NCI-H146 treated with DMSO at 0.1 percent for 48 hours (cell line): ENCODE results near the gene NEUROD2.

ENCODE experiments used
- DNase-seq: peaks from one replicate; lab custom pipeline; 2025; ENCODE audit not compliant: unreplicated experiment; lab: John Stamatoyannopoulos, UW

Gene NEUROD2

GRCh38 chr17:39581071-39581758 lies 26.5 kb downstream of the NEUROD2 start:
- DNase-seq: no peak

DNA sequence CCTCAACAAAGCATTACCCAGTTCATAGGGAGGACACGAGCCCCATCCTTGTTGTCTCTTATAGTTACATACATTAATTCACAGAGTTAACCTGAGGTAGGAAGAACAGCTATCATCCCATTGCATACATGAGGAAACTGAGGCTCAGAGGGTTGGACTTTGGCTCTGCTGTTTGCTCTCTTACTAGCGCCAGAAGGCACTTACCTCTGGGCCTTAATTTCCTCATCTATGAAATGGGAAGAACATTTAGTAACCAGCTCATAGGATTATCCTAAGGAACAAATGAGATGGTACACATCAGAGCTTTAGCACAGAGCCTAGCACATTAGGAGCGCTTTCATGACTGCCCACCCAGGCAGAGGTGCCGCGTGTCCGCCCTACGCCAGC lies 27.6 kb downstream of the NEUROD2 start:
- DNase-seq: no peak

DNA sequence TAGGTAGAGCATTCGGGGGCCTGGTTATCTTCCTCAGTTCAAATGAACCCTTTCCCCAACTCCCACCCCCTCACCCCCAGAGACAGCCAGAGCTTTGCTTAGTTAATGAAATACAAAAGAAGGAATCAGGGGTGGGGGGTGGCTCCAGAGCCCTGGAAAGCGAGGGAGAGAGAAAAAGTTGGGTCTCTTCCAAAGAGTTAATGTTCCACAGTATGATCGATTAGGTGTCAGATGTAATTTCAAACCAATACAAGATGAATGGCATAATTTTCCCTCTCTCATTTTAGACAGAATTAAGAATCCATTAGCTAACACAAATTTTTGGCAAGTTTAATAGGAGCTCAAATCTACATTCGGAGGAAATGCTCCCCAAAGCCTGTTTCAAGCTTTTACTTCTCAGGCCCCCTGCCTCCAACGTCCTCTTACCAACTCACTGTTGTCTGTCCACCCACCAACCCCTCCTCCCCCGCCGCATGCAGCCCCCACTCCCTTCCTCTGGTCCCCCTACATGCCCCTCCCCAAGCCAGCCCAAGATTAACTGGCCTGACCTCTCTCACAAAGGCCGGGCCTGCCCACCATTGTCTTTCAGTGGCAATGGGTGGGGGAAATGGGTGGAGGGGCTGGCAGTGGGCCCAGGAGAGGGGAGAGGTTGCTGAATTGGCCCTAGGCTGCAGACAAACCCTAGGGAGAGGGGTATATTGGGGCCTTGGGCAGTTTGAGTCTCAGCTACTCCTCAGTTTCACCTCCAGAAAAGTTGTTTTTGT lies 28.2 kb downstream of the NEUROD2 start:
- no peak for DNase-seq

GRCh38 chr17:39578272-39578671 lies 29.4 kb downstream of the NEUROD2 start:
- no peak for DNase-seq

DNA sequence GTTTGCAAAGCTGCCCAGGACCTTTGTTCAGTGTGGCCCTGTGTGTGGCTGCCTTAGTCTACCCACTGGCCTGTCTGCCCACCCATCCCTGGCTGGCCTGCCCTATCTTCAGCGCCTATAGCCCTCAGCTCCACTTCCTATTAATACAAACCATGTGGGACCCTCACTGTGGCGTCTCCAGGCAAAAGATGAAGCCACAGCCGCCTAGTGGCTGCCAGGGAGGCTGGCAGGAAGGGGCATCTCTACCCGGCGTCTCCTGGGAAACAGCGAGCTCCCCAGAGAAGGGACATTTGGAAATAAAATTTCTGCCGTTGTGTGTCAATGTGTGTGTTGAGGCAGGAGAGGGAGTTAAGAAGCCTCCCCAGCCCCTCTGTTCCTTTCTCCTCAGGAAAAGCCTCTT lies 31.5 kb downstream of the NEUROD2 start:
- DNase-seq: no peak

DNA sequence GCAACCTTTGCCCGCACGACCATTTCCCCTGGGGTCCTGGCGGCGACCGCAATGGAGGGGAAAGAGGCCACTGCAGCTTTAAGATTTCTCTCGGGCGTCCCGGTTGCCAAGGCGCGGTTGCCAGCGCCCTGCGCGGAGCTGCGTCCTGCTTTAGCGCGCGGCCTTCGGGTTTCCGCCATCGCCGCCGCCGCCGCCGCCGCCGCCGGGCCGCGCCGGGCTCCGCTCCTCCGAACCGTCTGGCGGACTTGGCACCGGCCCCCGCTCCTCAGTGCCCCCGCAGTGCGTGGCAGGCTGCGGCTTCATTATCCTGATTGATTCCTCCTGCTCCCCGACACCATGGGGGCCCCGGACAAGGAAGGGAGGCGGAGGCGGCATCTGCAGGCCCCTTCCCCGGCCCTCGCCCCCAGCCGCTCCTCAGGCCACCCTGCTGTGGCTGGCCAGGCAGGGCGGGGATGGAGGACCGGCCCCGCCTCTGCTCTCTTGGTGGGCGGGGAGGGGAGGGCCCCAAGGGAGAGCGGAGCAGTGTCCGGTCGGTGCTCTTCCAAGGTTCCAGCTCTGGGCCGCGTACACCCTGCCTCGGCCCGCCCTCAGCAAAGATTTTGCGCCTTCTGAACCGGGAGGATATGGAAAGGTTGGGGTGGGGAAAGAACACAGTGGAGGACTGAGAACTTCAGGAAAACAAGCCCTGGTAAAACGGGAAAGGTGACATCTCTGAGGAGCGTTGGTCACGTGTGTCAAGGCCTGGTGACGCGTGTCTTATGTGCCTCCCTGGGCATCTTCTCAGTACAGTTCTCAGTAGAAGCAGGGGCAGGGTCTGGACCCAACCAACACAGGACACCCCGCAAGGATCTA lies 34.0 kb downstream of the NEUROD2 start:
- peak; percentile 26 for DNase-seq

- no peak for DNase-seq
Measured at GRCh38 chr17:39572121-39572520, 35.6 kb downstream of the NEUROD2 start.

GRCh38 chr17:39569126-39569525 lies 38.6 kb downstream of the NEUROD2 start:
- no peak for DNase-seq

DNA sequence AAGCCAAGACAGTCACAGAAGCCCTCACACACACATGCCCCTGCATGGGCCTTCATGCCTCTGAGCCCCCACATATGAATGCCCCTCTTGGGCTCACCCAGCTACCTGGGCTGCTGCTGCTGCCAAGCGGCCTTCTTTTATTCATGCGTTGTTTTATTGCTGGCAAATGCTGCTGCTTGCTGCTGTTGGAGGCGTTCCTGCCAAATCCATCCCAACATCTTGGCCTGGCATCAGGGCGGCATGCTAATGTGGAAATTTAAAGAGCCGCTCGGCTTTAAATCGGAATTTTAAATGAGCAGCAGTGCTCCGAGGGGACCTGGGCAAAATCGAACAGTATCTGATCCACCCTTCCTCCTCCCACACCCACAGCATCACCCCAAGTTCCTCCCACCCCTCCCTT lies 39.0 kb downstream of the NEUROD2 start:
- DNase-seq: no peak

DNA sequence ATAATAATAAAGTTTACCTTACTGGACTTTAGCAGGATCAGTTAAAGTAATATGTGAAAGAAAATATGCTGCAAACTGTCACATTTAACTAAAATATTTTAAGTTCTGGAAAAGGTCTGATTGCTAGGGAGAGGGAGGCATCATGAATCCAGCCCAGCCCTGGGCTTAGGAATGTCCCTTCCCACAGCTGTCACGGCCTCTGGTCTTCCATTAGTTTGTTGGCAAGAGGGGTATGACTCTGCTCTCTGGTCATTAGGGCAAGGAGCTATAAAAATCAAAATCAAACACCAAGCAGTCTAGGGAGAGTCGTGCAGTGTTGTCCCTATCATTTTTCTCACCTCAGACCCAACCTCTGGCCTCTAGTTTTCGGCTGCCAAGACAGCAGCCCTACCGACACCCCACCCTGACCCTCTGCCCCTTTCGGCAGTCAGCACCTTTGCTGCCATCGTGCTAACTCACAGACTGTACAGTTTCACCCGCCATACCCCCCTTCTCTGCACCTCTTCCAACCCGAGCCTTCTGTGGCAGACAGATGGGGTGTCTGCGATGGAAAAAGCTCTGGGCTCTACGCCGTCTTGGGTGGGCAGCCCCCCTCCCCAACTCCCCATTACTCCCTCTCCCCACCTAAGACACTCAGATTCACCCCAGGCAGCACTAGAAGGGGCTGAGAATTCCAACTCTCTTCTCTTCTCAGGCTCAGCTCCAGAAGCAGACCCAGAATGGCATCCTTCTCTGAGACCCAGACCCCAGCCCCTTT lies 41.4 kb downstream of the NEUROD2 start:
- no peak for DNase-seq

- DNase-seq: no peak
Measured at GRCh38 chr17:39564211-39564848, 43.4 kb downstream of the NEUROD2 start.

- no peak for DNase-seq
Measured at GRCh38 chr17:39563476-39563875, 44.2 kb downstream of the NEUROD2 start.

DNA sequence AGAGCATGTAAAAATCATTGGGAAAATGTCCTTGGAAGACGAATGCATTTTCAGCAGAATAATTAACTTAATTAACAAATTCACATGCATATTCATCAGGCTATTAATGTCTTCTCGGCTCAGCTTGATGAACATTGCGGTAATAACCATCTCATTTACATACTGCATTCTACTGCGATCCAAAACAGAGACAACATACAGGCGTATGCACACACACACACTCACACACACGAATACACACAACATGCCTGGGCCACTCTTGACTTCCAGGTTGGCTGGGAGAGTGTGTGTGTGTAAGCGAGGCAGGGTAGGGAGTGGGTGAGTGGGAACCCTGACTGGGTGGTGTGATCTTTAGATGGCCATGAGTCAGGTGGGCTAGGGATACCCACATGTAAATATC lies 44.7 kb downstream of the NEUROD2 start:
- DNase-seq: no peak

GRCh38 chr17:39562395-39562794 lies 45.3 kb downstream of the NEUROD2 start:
- DNase-seq: no peak

GRCh38 chr17:39556423-39556822 lies 51.3 kb downstream of the NEUROD2 start:
- DNase-seq: no peak

GRCh38 chr17:39555368-39555767 lies 52.4 kb downstream of the NEUROD2 start:
- DNase-seq: no peak
